Heart right ventricle (tissue), 16 donors: ENCODE measurements around the gene ZBTB7C. TPM values are rescaled to one million over a fixed set of nuclear protein-coding genes. Genes with fewer than 3 reads are reported as not detected.

ENCODE experiments used
- ATAC-seq, 8 donors: fragments of 200-7000 bp; cut with Tn5 transposase; one replicate each; pipeline ENCODE4 v1.9.1; 2020; ENCODE audit warnings: mild to moderate bottlenecking in 8 of 8, moderate library complexity in 8 of 8, moderate number of reproducible peaks in 1 of 8
- DNase-seq, 2 donors: peaks; one replicate each; pipeline ENCODE4 v3.0.0-alpha.2; 2020
- H3K27ac ChIP-seq, 10 donors: fragments of 200-600 bp; sonication (generic) in 2 of 10; one replicate each; pipeline versions ENCODE4 v1.5.0 to v1.8.0; 2020 to 2022; ENCODE audit warnings: mild to moderate bottlenecking in 3 of 10
- H3K27me3 ChIP-seq, 7 donors: fragments of 200-600 bp; one replicate each; pipeline ENCODE4 v1.8.0; 2021 to 2022; ENCODE audit warnings: mild to moderate bottlenecking in 2 of 7
- H3K36me3 ChIP-seq, 9 donors: fragments of 200-600 bp; sonication (generic) in 1 of 9; one replicate each; pipeline versions ENCODE4 v1.5.0 to v1.8.0; 2020 to 2022; ENCODE audit warnings: mild to moderate bottlenecking in 2 of 9
- H3K4me1 ChIP-seq, 9 donors: fragments of 200-600 bp; sonication (generic) in 1 of 9; one replicate each; pipeline versions ENCODE4 v1.5.0 to v1.8.0; 2020 to 2022; ENCODE audit warnings: mild to moderate bottlenecking in 4 of 9
- H3K4me3 ChIP-seq, 10 donors: fragments of 200-600 bp; sonication (generic) in 2 of 10; one replicate each; pipeline versions ENCODE4 v1.5.0 to v1.8.0; 2020 to 2022; ENCODE audit warnings: mild to moderate bottlenecking in 7 of 10, moderate library complexity in 2 of 10
- H3K9me3 ChIP-seq, 11 donors: fragments of 200-600 bp in 10 of 11; sonication (generic) in 2 of 11; one replicate each; pipeline versions ENCODE4 v1.5.0 to v1.8.0; 2013 to 2022; ENCODE audit warnings: mild to moderate bottlenecking in 2 of 11, control low read depth in 1 of 11, moderate library complexity in 1 of 11
- CTCF ChIP-seq, 9 donors: fragments of 200-600 bp; sonication (generic) in 2 of 9; IDR thresholded peaks; one replicate each; pipeline versions ENCODE4 v1.5.0 to v1.8.0; 2021 to 2022; ENCODE audit warnings: antibody characterized with exemption in 9 of 9, mild to moderate bottlenecking in 5 of 9, moderate library complexity in 1 of 9
- WGBS, 2 donors: extraction: QIAGEN DNeasy Blood & Tissue Kit; methylation state at CpG; one replicate each; pipeline ENCODE4 v1.1.7; 2013; ENCODE audit warnings: inconsistent platforms in 1 of 2; 5-methylcytosine and 5-hydroxymethylcytosine counted together
- intact Hi-C, 10 donors: fragments of 100-400 bp; cut with DNase I; formaldehyde crosslinking; loops; one replicate each; pipeline versions ENCODE4 v1.11.1 to v1.14.2; 2022
- polyA plus RNA-seq, 2 donors: library from polyadenylated mRNA; stranded (reverse); fragments of 200-250 nt; gene quantifications; one replicate each; pipeline ENCODE4 v1.2.3, GENCODE V29; 2013
- total RNA-seq, 10 donors: library from RNA; stranded (reverse); fragmentation: NEBNext Ultra II Directional in 3 of 10; extraction: Animal tissue kit (Norgen Biotek cat#: 25700) in 3 of 10; gene quantifications; one replicate each; pipeline versions ENCODE4 v1.2.1 to v1.2.4, GENCODE V29; 2021 to 2023
- donor health status: Arrhythmogenic right ventricular cardiomyopathy.
- donor health status: ischemic (EF 13 %, LVEDD 7.1; RV severe dilation, severe dysfunction).
- donor health status: healthy with polysubstance abuse.
- donor health status: DM: no; HTN: yes; CAD: no.
- donor health status: DM: no; HTN: no; CAD: no.
- donor health status: ischemic (EF 25% LVEDD 6.9; RV normal size, moderate dysfunction).
- donor health status: ischemic (EF 25% LVEDD 5.7; RV mildly dilated, moderate dysfunction).
- donor health status: healthy.
- donor health status: DM: yes; HTN: yes; CAD: no.
- donor health status: Ischemic cardiomyopathy.
- donor health status: ischemic (EF 35%, LVEDD 5.7; RV mildly dilated, moderate dysfunction).
- donor health status: nonischemic (EF 11% LVEDD 7.7; RV severe dilation, severe dysfunction).
- donor health status: DM: yes; HTN: yes; CAD: no.
- donor health status: PGD.
- donor health status: ischemic (EF 29% LVEDD 5.4; RV normal size, mild dysfunction).
- donor health status: nonischemic (EF 23%, LVEDD 6.1; RV moderate dilation, normal function).

The ZBTB7C gene
- total and polyA plus RNA-seq, 12 donors = 0.49 to 6.3 (median 1.5) TPM

DNA sequence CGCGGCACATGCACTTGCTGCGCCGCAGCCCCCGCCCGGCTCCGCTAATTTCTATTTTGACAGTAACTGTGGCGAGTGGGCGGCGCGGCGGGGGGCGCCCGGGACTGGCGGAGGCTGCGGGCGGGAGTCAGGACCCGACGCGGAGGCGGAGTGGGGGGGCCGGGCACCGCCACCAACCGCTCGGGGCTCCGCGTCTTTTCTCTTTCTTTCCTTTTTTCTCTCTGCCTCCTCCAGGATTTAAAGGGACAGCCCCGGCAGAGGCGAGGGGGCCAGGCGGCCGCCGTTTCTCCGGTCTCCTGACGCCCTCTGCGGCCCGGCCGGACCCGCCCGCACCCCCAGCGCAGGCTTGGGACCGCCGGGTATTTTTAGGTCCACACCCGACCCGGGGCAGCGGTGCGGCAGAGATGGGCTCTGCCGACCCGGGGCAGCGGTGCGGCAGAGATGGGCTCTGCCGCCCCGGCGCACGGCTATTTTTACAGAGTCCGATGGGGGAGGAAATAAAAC, 460 bp upstream of the ZBTB7C start:
- TF ChIP-seq CTCF (IDR thresholded peaks at IDR 0.05) = peak in 5 of 9 donors; percentile 11 to 42 (median 33)
- WGBS, 2 donors = 0 to 1% methylated on average over 49 to 55 of the region's 55 CpGs
- H3K4me1 ChIP-seq = peaks cover 5 to 27% (median 14%) of the 10 kb centered on the region in 9 donors
- peaks cover 0 to 67% (median 41%) of the 10 kb centered on the region in 7 donors for H3K27me3 ChIP-seq
- intact Hi-C loops = loop anchor here in 5 of 10 donors (5.0 to 10.0 kb wide), 5 partner anchors 38 to 247 kb away; no protein-coding TSS in a partner anchor
- peak overlapping the region; percentile 56 to 92 (median 76) for H3K4me3 ChIP-seq
- DNase-seq (peak; percentile 29 to 54), ATAC-seq (peak; percentile 55 to 81 (median 64))
- H3K9me3 ChIP-seq = no peaks in the 10 kb centered on the region
- no peaks in the 10 kb centered on the region for H3K36me3 ChIP-seq
- peak overlapping the region; percentile 2 to 83 (median 70) for H3K27ac ChIP-seq

- Histone ChIP-seq H3K4me1 (peaks cover 5 to 27% (median 14%) of the 10 kb centered on the region in 9 donors), H3K9me3 (no peaks in the 10 kb centered on the region), H3K4me3 (peak overlapping the region in 9 of 10 donors; percentile 56 to 92 (median 78)), H3K36me3 (no peaks in the 10 kb centered on the region), H3K27me3 (peaks cover 0 to 67% (median 37%) of the 10 kb centered on the region in 7 donors), H3K27ac (peak overlapping the region in 4 of 10 donors; percentile 2 to 79 (median 55))
- no peak for TF ChIP-seq CTCF (IDR thresholded peaks at IDR 0.05)
- peak in 1 of 2 donors; percentile 27 for DNase-seq
- ATAC-seq = no peak
- intact Hi-C loops = loop anchor here in 4 of 10 donors (5.0 to 10.0 kb wide), 3 partner anchors 63 to 246 kb away; no protein-coding TSS in a partner anchor
- 10 to 11% methylated on average over 42 of the region's 42 CpGs for WGBS, 2 donors
These were observed 964 bp downstream of the ZBTB7C start for GRCh38 chr18:48408111-48408726.

DNA sequence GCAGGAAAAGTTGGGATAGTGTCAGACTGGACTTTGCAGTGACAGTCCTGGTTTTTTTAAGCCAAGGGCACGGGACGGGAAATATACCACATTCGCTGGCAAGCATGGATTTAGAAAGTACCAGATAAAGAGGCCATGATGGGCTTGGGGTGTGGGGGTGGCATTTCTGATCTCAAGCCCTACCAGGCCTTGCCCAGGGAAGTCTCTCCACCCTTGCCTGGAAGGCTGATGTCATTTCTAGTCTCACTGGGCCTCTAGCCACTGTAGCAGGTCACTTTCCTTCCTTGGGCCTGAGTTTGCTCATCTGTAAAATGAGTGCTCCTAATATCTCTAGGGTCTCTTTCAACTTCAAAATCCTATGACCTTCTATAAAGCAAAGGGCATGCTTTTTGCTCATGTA, 1.8 kb downstream of the ZBTB7C start:
- intact Hi-C loops = loop anchor here in 4 of 10 donors (5.0 to 10.0 kb wide), 3 partner anchors 63 to 245 kb away; no protein-coding TSS in a partner anchor
- 82 to 86% methylated on average over 3 of the region's 3 CpGs for WGBS, 2 donors
- no peak for DNase-seq
- Histone ChIP-seq H3K27ac (peak overlapping the region in 1 of 10 donors; percentile 36), H3K36me3 (no peaks in the 10 kb centered on the region), H3K4me3 (peak overlapping the region in 4 of 10 donors; percentile 74 to 92 (median 81)), H3K9me3 (no peaks in the 10 kb centered on the region), H3K4me1 (peaks cover 5 to 27% (median 14%) of the 10 kb centered on the region in 9 donors), H3K27me3 (peaks cover 0 to 66% (median 29%) of the 10 kb centered on the region in 7 donors)
- ATAC-seq = no peak
- TF ChIP-seq CTCF (IDR thresholded peaks at IDR 0.05) = no peak

DNA sequence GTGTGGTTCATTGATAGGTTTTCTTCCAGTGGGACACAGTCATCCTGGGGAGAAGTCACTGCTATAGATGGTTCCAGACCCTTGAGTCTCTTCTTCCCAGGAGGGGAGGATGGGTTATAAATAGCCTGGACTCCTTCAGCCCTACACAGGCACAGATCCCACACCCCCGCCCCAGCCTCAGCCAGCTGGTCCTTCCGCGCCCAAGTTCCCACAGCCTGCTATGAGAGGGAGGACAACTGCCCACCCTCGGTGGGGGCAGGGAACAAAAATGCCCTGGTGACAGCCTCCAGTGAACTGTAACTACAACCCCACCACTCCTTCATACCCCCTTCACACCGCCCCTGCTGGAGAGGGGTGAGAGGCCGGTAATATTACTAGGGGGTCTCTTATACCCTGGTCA, 3.2 kb downstream of the ZBTB7C start:
- no peak for TF ChIP-seq CTCF (IDR thresholded peaks at IDR 0.05)
- DNase-seq (no peak), ATAC-seq (no peak)
- H3K9me3 ChIP-seq = no peaks in the 10 kb centered on the region
- peaks cover 0 to 53% (median 16%) of the 10 kb centered on the region in 7 donors for H3K27me3 ChIP-seq
- intact Hi-C loops = loop anchor here in 4 of 10 donors (5.0 to 10.0 kb wide), 3 partner anchors 61 to 244 kb away; no protein-coding TSS in a partner anchor
- H3K36me3 ChIP-seq = no peaks in the 10 kb centered on the region
- H3K27ac ChIP-seq = no peak overlapping the region
- H3K4me3 ChIP-seq = no peak overlapping the region
- 74 to 80% methylated on average over 6 of the region's 6 CpGs for WGBS, 2 donors
- H3K4me1 ChIP-seq = peaks cover 5 to 23% (median 14%) of the 10 kb centered on the region in 9 donors
